Activated naive CD4-positive, alpha-beta T cell treated with anti-CD3 and anti-CD28 coated beads, Interleukin-2, amount 50 U/mL, for 72 hours (primary cell): ENCODE measurements around the gene ARL17B. TPM values are rescaled to one million over a fixed set of nuclear protein-coding genes. Genes with fewer than 3 reads are reported as not detected.
"Not testable (repeated sequence)": the region's sequence is repeated elsewhere in the genome, so short reads cannot be mapped to it uniquely, and the experiment has no call there.

ENCODE experiments used
- ATAC-seq, 2 donors: fragments of 150-1000 bp; cut with Tn5 transposase; 2 replicates each; pipeline ENCODE4 v1.10.0; 2021; ENCODE audit warnings: mild to moderate bottlenecking in 2 of 2, moderate library complexity in 2 of 2
- DNase-seq, 2 donors: peaks; one replicate each; pipeline ENCODE4 v3.0.0; 2021 to 2022; ENCODE audit warnings: low spot score in 2 of 2
- H3K27ac Mint-ChIP-seq, 2 donors: one replicate each; pipeline ENCODE4 v1.8.0; 2022; ENCODE audit warnings: mild to moderate bottlenecking in 2 of 2, mixed read lengths in 2 of 2
- H3K36me3 Mint-ChIP-seq, 2 donors: one replicate each; pipeline ENCODE4 v1.8.0; 2022; ENCODE audit warnings: mixed read lengths in 2 of 2
- H3K9me3 Mint-ChIP-seq, 2 donors: one replicate each; pipeline ENCODE4 v1.8.0; 2022; ENCODE audit warnings: mixed read lengths in 2 of 2
- total RNA-seq, 2 donors: library from RNA; stranded (reverse); gene quantifications; one replicate each; pipeline ENCODE4 v1.2.3, GENCODE V29; 2022

ARL17B gene
- total RNA-seq, 2 donors from 2014 or later, result 15.9 to 21.0 TPM

DNA sequence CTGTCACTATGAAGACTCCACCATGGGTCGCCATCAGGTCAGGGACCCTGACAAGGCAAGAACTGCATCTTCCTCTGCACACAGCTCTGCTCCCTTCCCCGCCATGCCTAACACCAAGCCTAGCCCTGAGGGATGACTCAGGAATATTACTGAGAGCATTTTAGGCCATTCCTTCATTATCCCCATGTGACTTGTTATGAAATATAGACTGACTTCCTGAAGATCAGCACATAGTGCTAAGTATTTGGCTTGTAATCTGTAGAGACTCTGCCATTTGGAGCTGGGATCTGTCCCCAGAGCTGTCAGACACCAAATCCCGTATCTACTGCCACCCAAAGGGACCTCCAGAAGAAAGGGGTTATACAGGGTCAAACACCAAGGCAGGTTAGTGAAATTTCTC, 19.4 kb downstream of the ARL17B start:
- ATAC-seq, DNase-seq, H3K27ac Mint-ChIP-seq, H3K36me3 Mint-ChIP-seq, H3K9me3 Mint-ChIP-seq: not testable (repeated sequence)

DNA sequence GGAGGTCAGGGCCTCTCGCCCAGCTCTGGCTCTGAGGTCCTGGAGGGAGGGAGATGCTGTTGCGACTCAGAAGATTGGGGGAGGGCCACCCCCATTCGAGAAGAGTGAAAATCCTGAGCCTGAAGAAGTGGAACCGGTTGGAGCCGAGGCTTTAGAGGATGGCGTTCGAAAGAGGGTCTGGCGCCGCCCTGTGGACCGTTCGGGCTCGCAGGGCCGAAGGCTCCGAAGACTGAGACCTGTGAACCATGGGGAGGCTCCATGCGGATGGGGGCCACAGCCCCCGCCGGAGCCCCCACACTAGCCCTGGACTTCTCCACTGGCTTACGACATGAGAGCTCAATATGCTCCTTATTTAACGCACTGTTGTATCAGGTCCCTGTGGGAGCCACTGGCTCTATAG, 20.3 kb downstream of the ARL17B start:
- H3K9me3 Mint-ChIP-seq, ATAC-seq, H3K36me3 Mint-ChIP-seq, DNase-seq, H3K27ac Mint-ChIP-seq: not testable (repeated sequence)

DNA sequence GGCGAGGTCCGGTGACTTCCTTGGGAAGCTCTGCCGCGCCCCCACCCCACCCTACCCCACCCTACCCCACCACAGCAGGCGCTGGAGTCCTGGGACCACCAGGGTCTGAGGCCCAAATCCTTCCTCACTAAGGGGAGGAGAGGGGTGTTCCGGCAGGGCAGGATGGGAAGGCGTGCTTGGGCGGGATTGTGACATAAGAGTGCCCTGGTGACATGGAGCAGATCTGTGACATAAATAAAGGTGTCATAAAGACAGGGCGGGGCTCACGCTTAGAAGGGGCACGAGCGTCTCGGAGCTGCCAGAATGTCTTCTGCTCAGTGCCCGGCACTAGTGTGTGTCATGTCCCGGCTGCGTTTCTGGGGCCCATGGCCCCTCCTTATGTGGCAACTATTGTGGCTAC, 66.7 kb downstream of the ARL17B start, which contains the start of gene LRRC37A:
TSS of gene LRRC37A (plus strand) at position 301 of the 400 bp plus-strand sequence. CDS start at position 304, 3 bp downstream.
- H3K27ac Mint-ChIP-seq, H3K9me3 Mint-ChIP-seq, H3K36me3 Mint-ChIP-seq, DNase-seq, ATAC-seq: not testable (repeated sequence)

DNA sequence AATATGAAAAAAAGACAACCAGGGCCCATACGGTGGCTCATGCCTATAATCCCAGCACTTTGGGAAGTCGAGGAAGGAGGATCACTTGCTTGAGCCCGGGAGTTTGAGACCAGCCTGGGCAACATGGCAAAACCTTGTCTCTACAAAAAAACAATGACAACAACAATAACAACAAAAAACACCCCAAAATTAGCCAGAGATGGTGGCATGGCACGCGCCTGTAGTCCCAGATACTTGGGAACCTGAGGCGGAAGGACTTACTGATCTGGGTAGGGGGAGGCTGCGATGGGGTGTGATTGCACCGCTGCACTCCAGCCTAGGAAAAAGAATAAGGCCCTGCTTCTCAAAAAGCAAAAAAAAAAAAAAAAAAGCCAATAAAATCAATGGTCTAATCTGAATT, 69.9 kb downstream of the ARL17B start:
- DNase-seq, H3K9me3 Mint-ChIP-seq, H3K36me3 Mint-ChIP-seq, ATAC-seq: not testable (repeated sequence)
- H3K27ac Mint-ChIP-seq, result peak overlapping the region in 1 of 2 donors; percentile 40

DNA sequence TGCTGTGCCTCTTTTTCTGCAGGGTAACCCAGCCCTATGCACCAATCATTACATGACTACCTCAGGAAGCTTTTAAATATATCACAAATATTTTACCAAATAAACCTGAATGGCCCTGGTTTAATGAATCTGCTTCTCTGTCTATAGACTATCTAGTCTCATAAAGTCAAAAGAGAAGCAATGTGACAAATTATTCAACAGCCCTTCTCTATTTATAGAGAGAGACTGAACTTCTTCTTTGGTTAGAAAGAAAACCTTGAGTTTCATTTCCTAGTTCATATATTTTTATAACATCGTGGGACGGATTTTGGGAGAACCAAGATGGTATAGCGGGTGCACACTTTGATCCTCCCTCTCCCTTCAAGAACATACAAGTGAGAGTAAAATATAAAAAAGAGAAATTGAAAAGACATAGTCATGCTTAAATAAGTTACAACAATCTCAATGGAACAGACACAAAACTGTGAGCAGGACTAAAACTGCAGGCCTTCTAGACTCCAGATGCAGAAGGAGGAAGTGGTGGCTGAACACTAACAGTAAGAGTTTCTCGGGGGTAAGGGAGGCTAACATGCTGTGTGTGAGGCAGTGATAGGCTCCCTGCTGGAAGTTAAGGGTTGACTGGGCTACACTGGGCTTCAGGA, 70.5 kb downstream of the ARL17B start:
- ATAC-seq (peak; percentile 38 to 66), DNase-seq (peak in 1 of 2 donors; percentile 31)
- H3K9me3 Mint-ChIP-seq, H3K36me3 Mint-ChIP-seq: not testable (repeated sequence)
- H3K27ac Mint-ChIP-seq, result peak overlapping the region in 1 of 2 donors; percentile 40

DNA sequence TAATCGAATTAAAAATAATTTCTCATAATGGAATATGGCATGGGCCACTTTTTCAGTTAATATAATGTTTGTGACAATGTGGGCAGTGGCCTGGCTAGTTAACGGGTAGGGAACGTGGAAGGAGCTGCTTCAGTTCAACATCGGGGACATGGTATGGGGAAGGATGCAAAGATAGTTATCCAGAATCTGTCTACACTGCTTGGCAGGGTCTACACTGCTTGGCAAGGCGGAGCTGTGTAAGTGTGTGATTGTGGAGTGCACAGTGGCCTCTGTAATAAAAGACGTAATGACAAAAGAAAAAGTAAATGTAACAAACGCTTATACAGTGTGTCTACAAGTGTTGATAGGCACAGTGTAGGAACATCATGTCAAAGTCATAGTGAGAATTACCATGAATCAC, 74.0 kb downstream of the ARL17B start:
- peak in 1 of 2 donors; percentile 21 for DNase-seq
- not testable (repeated sequence) for H3K9me3 Mint-ChIP-seq, ATAC-seq, H3K36me3 Mint-ChIP-seq, H3K27ac Mint-ChIP-seq

DNA sequence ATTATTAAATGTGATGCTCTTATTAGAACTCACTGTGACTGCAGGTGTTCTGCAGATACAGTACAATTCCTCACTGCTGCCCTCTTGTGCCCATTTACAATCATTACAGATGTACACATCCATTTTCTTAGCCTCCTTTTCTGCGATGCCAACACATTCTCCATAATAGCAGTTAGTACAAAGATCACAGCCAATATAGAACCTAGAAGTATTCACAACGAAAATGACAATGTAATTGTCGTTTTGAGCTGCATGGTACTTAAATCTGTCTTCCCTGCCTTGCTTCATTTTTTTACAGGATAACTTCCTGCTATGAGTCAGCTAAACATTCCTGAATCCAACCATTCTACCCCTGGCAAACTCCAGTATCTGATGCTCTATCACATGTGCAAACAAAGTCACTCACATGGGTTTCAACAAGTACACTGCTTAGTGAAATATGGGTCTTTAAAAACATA, 74.8 kb downstream of the ARL17B start:
- DNase-seq, result peak; percentile 41 to 52
- H3K36me3 Mint-ChIP-seq, H3K9me3 Mint-ChIP-seq: not testable (repeated sequence)
- peak overlapping the region in 1 of 2 donors; percentile 7 for H3K27ac Mint-ChIP-seq
- peak; percentile 39 to 46 for ATAC-seq

DNA sequence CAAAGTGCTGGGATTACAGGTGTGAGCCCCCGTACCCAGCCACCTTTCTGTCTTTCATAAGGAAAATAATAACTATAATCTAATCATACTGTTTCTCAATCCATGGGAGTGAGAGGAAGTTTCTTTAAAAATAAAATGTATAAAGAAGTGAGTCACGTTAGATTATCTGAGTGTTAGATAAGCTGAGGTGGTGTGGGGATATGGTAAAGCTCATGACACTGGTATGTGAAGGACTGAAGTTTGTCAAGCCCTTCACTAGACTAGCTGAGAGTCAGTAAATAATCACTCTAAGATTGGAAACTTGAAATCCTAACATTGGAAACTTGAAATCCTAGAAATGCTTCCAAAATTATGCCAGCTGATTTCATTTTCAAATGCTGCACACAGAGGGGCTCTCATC, 76.1 kb downstream of the ARL17B start:
- H3K27ac Mint-ChIP-seq, H3K36me3 Mint-ChIP-seq, ATAC-seq, H3K9me3 Mint-ChIP-seq, DNase-seq: not testable (repeated sequence)

DNA sequence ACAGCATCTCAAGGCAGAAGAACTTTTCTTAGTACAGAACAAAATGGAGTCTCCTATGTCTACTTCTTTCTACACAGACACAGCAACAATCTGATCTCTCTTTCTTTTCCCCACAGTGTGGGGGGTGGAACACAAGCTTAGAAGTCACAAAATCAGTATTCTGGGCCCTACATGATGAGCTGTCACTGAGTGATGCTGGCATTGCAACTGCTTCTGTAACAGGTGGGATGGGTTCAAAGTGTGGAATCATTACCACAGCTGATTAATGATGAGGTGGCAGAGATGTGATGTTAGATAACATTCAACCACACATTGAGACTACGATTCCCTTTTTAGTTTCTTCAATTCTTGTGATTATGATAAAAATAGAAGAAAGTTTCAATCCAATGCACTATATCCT, 77.1 kb downstream of the ARL17B start:
- DNase-seq (peak in 1 of 2 donors; percentile 59), ATAC-seq (peak; percentile 97 to 99)
- peak overlapping the region in 1 of 2 donors; percentile 31 for H3K27ac Mint-ChIP-seq
- not testable (repeated sequence) for H3K36me3 Mint-ChIP-seq, H3K9me3 Mint-ChIP-seq

DNA sequence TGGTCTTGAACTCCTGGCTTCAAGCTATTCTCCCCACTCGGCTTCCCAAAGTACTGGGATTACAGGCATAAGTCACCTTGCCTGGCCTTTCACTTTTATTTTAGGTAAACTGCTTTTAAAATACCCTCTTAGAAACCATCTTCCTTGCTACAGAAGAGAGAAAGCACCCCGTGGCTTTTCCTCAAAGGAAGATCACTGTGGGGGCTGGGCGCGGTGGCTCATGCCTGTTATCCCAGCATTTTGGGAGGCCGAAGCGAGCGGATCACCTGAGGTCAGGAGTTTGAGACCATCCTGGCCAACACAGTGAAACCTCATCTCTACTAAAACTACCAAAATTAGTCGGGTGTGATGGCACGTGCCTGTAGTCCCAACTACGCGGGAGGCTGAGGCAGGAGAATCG, 78.9 kb downstream of the ARL17B start:
- ATAC-seq, H3K27ac Mint-ChIP-seq, H3K36me3 Mint-ChIP-seq, H3K9me3 Mint-ChIP-seq, DNase-seq: not testable (repeated sequence)

DNA sequence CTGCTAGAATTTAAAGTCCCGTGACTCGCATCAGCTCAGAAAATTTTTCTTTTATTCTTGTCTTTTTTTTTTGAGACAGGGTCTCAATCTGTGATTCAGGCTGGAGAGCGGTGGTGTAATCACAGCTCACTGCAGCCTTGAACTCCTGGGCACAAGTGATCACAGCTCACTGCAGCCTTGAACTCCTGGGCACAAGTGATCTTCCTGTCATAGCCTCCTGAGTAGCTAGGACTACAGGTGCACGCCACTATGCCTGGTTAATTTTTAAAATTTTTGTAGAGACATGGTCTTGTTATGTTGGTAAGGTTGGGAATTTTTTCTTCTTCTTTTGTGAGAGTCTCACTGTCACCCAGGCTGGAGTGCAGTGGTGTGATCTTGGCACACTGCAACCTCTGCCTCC, 80.2 kb downstream of the ARL17B start:
- not testable (repeated sequence) for ATAC-seq, DNase-seq, H3K9me3 Mint-ChIP-seq, H3K27ac Mint-ChIP-seq, H3K36me3 Mint-ChIP-seq

DNA sequence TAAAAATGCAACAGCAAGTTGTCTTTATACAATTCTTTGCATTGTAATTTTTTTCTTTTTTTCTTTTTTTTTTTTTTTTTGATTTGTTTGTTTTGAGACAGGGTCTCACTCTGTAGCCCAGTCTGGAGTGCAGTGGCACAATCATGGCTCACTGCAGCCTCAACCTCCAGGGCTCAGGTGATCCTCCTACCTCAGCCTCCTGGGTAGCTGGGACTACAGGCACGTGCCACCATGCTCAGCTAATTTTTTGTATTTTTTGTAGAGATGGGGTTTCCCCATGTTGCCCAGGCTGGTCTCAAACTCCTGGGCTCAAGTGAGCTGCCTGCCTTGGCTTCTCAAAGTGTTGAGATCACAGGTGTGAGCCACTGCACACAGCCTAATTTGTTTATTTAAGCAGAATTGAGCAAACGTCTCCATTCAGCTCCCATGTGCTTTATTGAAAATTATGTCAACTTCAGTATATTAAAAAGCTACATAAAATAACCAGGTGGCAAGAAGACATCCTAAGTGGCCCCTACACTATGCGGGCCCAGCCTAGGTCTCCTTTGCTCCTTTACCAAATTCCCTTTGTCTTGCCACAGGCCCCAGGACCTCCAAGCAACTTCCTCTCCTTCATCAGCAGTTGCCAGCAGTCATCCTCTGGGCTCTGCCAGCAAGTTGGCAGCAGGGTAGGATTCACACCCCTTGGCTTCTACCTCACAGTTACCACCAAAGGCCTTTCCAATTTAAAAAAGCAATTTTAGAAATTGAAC, 84.7 kb downstream of the ARL17B start:
- not testable (repeated sequence) for ATAC-seq, H3K36me3 Mint-ChIP-seq, H3K27ac Mint-ChIP-seq, DNase-seq, H3K9me3 Mint-ChIP-seq

DNA sequence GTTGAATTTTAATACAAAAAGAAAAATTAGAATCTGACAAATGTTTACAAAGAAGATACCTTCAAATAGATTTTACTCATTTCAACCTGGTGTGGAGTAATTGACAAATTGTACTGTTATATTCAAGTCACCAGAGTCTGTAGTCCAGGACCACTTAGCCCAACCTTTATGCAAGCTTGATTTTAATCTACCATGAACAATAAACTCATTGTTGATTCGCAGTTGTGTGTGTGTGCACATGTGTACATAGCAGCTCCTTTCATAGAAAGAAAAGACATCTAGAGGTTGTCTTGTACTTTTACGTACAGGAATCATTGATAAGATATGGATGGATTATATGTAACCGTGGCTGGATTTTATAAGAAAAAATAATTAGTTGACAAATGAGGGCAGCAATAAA, 87.3 kb downstream of the ARL17B start:
- DNase-seq (no peak), ATAC-seq (no peak)
- no peaks in the 10 kb centered on the region for H3K9me3 Mint-ChIP-seq
- no peaks in the 10 kb centered on the region for H3K36me3 Mint-ChIP-seq
- no peak overlapping the region for H3K27ac Mint-ChIP-seq

DNA sequence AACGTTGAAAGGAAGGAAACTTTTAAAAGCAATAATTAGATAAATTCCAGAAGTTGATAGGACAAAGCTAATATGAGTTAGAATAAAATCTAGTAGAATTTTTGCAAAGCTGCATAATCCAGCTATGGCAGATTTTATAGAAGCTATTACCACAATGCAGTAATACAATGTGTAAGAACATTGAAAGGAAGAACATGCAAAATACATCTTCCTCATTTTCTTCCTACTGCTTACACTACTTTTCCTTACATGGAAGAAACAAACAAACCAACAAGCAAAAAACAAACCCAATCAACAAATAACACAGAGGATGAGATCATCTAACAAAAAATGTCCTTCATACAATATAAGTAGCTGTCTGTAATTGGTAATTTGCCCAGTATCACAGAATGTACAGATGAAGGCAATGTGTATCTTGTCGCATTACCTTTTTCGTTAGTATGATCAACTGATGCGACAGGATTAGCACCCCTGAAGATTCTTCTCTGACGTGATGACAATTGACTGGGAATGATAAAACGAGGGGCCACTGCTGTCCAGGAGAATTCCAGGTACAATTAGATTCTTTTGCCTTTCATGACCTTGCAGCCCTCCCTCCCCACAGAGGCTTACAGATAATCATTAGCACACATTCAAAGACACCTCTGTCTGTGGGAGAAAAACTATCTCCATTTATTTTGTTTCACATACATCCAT, 87.9 kb downstream of the ARL17B start:
- no peak for ATAC-seq
- no peak for DNase-seq
- no peaks in the 10 kb centered on the region for H3K9me3 Mint-ChIP-seq
- no peaks in the 10 kb centered on the region for H3K36me3 Mint-ChIP-seq
- no peak overlapping the region for H3K27ac Mint-ChIP-seq

DNA sequence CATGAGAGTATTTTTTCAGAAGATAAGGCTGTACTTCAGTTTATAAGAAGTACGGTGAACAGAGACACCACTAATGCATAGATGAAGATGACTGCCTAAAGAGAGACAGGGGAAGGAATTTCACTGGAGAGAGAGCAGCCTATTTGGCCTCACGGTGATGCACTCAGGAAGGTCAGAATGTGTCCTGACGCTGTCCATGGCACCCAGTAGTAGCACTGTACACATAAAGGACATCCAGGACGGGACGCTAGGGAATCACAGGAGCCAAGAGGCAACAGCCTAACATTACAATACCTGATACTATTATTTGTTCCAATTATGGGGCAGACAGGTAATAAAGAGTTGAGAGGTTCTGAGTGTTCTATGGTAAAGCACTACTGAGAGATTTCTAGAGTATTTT, 91.5 kb downstream of the ARL17B start:
- ATAC-seq (no peak), DNase-seq (no peak)
- H3K27ac Mint-ChIP-seq, result no peak overlapping the region

DNA sequence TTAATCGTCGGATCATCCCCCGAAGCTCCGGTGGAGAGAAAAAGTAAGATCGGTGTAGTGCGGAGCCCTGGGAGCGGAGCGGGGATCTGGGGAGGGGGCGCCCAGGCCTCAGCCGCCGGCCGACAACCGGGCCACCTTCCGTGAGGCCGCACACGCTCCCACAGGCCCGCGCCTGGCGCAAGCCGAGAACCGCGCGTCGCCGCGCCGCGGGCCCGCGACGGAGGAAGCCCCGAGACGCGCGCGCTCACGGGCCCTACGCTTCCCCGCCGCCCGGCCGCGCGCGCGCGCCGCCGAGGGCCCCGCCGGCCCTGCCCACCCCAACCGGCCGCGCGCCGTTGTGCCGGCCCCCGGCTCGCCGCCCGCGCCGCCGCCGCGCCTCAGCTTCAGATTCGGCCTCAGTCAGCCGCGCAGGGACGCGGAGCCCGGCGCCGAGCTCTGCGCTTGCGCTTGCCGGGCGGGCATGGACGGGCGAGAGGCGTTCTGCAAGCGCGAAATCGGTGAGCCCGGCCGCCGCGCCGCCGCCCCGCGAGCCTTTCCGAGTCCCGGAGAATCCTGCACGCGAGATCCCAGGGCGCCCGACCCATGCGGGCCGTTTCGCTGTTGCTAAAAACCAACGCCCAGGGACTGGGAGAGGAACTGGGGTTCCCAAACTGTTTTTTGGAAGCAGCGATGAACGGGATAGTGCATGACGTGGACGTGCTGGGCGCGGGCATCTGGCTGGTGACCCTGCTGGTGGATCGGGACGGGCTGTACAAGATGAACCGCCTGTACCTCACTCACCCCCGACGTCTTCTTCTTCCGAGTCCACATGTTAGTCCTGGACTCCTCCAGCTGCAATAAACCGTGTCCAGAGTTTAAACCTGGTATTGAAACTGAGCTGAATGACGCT, 94.7 kb downstream of the ARL17B start:
- Mint-ChIP-seq H3K9me3 (no peaks in the 10 kb centered on the region), H3K36me3 (peaks cover 0 to 6% of the 10 kb centered on the region in 2 donors), H3K27ac (peak overlapping the region; percentile 77 to 81)
- ATAC-seq (peak; percentile 87 to 93), DNase-seq (peak; percentile 86 to 88)

More for the DNA sequence above, 91.5 kb downstream of the ARL17B start:
- Mint-ChIP-seq H3K9me3 (no peaks in the 10 kb centered on the region), H3K36me3 (peaks cover 0 to 6% of the 10 kb centered on the region in 2 donors)
